Ishikawa (cell line): ENCODE data around the gene VASN.

Experiments used
- CEBPB ChIP-seq: IDR thresholded peaks from 2 replicates; pipeline ENCODE4 v1.6.1; 2012
- CREB1 ChIP-seq: IDR thresholded peaks from 2 replicates; pipeline ENCODE4 v1.6.1; 2012; ENCODE audit warnings: low read depth
- EGR1 ChIP-seq: IDR thresholded peaks from 2 replicates; pipeline ENCODE4 v1.6.1; 2012
- EP300 ChIP-seq: IDR thresholded peaks from 2 replicates; pipeline ENCODE4 v1.6.1; 2012; ENCODE audit warnings: borderline replicate concordance
- FOXM1 ChIP-seq: IDR thresholded peaks from 2 replicates; pipeline ENCODE4 v1.6.1; 2012; ENCODE audit warnings: low read depth, borderline replicate concordance
- MAX ChIP-seq: IDR thresholded peaks from 2 replicates; pipeline ENCODE4 v1.6.1; 2012
- NFIC ChIP-seq: IDR thresholded peaks from 2 replicates; pipeline ENCODE4 v1.6.1; 2012
- RAD21 ChIP-seq: IDR thresholded peaks from 2 replicates; pipeline ENCODE4 v1.6.1; 2012; ENCODE audit warnings: low read depth
- REST ChIP-seq: IDR thresholded peaks from 2 replicates; pipeline ENCODE4 v1.6.1; 2012; ENCODE audit warnings: low read depth, mild to moderate bottlenecking
- TAF1 ChIP-seq: IDR thresholded peaks from 2 replicates; pipeline ENCODE4 v1.6.1; 2012; ENCODE audit warnings: low read depth, mild to moderate bottlenecking
- TCF12 ChIP-seq: IDR thresholded peaks from 2 replicates; pipeline ENCODE4 v1.6.1; 2012; ENCODE audit warnings: low read depth
- TEAD4 ChIP-seq: IDR thresholded peaks from 2 replicates; pipeline ENCODE4 v1.6.1; 2012
- USF1 ChIP-seq: IDR thresholded peaks from 2 replicates; pipeline ENCODE4 v1.6.1; 2012
- YY1 ChIP-seq: IDR thresholded peaks from 2 replicates; pipeline ENCODE4 v1.6.1; 2012; ENCODE audit warnings: low read depth
- ZBTB7A ChIP-seq: IDR thresholded peaks from 2 replicates; pipeline ENCODE4 v1.6.1; 2012; ENCODE audit warnings: low read depth

VASN gene

GRCh38 chr16:4365014-4365406 is 6.6 kb upstream of the VASN start:
- TF ChIP-seq USF1 (no peak), RAD21 (no peak), EGR1 (no peak), TAF1 (no peak), CREB1 (no peak), ZBTB7A (no peak), NFIC (no peak), FOXM1 (no peak), REST (no peak), MAX (no peak)

- TF ChIP-seq CEBPB (no peak), EGR1 (no peak), NFIC (no peak), YY1 (no peak), REST (no peak), TCF12 (no peak), TEAD4 (no peak), RAD21 (no peak), ZBTB7A (no peak), MAX (no peak), CREB1 (no peak), USF1 (no peak)
These were observed 6.0 kb upstream of the VASN start for GRCh38 chr16:4365615-4366014.

GRCh38 chr16:4366016-4366415 is 5.6 kb upstream of the VASN start:
- TF ChIP-seq EP300 (no peak), CEBPB (no peak), RAD21 (no peak)

GRCh38 chr16:4367393-4367856 is 4.2 kb upstream of the VASN start:
- TF ChIP-seq TAF1, result no peak

GRCh38 chr16:4369007-4369733 is 2.5 kb upstream of the VASN start:
- no peak for TF ChIP-seq CEBPB
- TF ChIP-seq REST, result no peak
- no peak for TF ChIP-seq CREB1
- TF ChIP-seq TEAD4, result no peak
- no peak for TF ChIP-seq EGR1
- TF ChIP-seq MAX, result 0 out of 2 replicates have a peak, but pooled peaks have one; percentile 4
- TF ChIP-seq USF1, result no peak
- no peak for TF ChIP-seq FOXM1
- peak; percentile 60 for TF ChIP-seq TCF12
- TF ChIP-seq RAD21, result no peak
- 0 out of 2 replicates have a peak, but pooled peaks have one; percentile 18 for TF ChIP-seq EP300
- no peak for TF ChIP-seq ZBTB7A
- peak; percentile 32; the same call in 1 of the 2 replicates for TF ChIP-seq NFIC
